OCI-M2 (cell line): ENCODE measurements around the gene IL15RA.
"Not testable (repeated sequence)": the region's sequence is repeated elsewhere in the genome, so short reads cannot be mapped to it uniquely, and the experiment has no call there.

Experiments
- DNase-seq: peaks from one replicate; lab custom pipeline; 2025; ENCODE audit not compliant: unreplicated experiment; lab: John Stamatoyannopoulos, UW

IL15RA gene

DNA sequence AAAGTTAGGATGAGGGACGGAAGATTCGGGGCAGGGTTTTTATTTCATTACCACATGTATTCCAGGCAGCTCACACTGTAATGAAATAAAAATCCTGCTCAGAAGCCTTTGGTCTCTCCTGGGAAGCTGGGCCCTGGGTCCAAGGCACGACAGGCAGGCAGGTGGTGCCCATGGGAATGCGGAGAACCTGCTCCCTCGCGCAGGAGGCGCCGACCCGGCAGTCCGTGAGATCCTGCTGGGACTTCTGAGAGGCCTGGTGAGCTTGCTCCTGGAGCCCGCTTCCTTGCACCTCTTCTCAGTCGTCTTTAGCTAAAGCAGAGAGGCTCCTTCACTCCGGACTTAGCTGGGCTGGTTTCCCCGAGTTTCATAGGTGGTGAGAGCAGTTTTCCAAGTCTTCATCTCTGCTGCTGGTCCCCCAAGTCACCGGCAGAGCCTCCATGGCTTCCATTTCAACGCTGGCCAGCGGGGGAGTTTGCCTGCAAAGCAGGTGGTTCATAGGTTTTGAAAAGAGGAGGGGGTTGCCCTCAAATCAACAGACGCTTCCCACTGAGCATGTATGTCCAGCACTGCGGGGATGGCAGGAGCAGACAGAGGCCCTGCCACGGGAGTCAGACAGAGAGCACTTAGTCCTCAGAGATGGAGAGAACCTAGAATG is 24.5 kb downstream of the IL15RA start:
- DNase-seq = no peak

DNA sequence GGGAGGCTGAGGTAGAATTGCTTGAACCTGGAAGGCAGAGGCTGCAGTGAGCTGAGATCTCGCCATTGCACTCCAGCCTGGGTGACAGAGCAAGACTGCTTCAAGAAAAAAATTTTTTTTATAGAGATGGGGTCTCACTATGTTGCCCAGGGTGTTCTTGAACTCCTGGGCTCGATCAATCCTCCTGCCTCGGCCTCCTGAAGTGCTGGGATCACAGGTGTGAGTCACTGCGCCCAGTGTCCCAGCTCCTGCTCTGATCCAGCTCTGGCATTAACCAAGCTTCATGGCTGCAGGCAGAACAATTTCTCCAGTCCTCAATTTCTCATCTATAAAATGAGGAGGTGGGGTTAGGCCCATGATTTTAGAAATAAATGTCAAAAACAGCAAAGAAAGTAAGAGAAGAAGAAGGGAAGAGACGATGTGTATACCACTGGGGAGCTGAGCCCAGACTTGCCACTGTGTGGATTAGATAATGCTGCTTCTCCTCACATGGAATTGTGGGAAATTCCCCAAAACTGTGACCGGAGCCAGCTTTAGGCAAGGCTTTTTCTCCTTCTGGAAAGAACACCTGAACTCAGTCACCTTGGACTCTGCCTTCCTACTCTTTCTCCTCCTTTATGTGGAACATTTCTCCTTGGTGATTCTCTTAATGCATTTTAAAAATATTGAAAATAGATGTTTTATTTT is 25.5 kb downstream of the IL15RA start:
- DNase-seq = no peak

DNA sequence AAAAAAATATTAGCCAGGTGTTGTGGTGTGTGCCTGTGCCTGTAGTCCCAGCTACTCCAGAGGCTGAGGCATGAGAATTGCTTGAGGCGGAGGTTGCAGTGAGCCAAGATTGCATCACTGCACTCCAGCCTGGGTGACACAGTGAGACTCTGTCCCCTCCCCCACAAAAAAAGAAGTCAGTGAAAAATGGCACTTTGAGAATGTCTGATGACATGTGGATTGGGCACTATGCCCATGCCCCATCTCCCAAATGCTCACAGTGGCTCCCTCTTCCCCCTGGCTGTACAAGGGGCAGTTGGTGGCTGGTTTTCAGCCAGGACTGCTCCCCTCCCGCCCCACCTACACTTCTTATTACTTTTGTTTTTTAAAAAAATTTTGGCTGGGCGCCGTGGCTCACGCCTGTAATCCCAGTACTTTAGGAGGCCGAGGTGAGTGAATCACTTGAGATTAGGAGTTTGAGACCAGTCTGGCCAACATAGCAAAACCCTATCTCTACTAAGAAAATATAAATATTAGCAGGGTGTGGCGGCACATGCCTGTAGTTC is 26.1 kb downstream of the IL15RA start:
- DNase-seq = no peak

DNA sequence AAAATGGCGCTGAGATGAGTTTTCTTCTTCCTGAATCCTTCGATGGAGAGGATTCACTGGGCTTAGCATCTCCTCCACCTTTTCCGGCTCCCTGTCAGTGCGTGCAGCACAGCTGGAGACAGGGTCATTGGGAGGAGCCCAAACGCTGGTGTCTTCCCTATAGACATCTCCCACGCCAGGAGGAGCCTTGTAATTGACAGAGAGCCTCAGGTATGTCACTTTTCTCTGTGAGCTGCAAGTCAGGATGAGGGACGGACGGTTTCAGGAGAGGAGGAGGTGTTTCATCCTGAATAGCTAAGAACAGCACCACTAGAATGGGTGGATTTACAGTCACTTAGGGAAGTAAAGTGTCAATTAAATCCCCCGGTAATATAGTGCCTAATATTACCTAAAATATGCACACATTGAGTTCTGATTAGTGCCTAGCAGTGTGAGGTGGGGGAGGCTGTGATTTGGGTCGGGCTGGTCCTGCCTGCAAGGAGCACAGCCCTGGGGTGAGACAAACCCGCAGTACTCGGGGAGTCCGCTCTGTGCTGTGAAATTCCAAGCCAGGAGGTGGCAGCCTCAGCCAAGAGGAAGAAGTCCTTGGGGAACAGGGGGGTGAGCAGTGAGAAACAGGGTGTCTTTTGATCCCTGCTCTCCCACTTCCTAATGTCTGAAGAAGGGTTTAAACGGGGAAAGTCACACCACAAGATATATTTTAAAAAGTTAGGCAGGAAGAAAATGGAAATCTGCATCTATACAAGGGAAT is 28.2 kb downstream of the IL15RA start:
- DNase-seq = no peak

DNA sequence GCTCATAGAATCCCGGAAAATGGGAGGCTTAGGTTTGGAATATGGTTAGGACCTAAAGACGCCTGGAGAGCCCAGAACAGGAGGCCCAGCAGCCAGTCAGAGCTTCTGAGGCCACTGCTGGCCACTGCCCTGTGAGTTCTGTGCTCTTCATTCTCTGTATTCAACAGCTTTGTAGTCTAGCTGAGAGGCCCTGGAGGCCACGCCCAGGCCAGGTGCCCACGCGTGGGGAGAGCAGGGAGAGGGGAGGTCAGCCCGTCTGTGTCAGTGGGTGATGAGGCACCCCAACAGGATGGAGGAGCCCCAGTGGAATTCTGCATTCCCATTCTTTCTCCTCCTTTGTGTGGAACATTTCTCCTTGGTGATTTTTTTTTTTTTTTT is 29.1 kb downstream of the IL15RA start:
- DNase-seq = no peak

DNA sequence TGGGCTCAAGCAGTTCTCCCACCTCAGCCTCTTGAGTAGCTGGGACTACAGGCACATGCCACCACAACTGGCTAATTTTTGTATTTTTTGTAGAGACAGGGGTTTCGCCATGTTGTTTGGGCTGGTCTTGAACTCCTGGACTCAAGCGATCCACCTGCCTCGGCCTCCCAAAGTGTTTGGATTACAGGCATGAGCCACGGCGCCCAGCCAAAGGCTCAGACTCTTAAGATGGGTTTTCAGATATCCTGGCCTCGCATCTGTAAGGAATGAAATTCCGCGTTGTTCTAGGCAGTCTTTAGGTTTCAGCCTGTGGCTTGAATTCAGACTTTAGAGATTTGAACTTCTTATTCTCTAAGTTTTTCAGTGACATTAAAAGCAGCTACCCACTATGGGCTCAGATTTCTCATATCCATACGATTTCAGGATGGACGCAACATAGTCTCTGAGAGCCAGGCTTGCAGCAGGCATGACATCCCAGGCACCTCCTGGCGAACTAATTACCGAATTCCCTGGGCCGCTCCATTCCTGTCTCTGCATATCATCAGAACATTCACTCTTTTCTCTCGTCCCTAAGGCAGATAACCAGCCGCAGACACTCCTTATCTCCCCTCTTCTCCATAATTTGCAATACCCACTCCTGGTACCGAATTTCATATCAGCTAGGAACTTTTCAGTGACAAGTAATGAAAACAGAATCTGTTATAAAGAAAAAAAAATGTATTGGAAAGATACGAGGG is 29.7 kb downstream of the IL15RA start:
- DNase-seq = no peak

DNA sequence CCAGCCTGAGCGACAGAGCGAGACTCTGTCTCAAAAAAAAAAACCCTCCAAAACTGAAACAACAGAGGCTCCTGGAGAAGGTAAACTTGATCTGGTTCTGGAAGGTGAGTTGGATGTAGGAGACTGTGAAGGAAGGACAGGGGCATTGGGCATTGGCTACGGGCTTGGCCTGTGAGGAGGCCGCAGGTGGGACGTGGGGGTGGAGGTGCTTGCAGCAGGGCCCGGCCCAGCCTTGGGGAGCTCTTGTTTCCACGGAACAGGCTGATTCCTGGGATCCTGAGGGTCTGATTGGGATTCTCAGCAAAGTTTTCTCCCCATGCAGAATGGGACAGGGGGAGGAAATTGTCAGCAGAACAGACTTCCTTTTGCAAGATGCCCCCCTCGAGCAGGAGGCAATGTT is 30.6 kb downstream of the IL15RA start:
- DNase-seq = no peak

DNA sequence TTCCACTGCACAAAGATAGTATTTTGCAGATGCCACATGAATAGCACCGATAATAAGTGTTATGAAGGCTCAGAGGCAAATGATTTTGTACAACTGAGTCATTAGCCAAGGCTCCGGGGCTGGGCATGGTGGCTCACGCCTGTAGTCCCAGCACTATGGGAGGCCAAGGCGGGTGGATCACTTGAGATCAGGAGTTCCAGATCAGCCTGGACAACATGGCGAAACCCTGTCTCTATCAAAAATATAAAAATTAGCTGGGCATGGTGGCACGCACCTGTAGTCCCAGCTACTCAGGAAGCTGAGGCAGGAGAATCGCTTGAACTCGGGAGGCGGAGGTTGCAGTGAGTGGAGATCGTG is 30.9 kb downstream of the IL15RA start:
- not testable (repeated sequence) for DNase-seq

DNA sequence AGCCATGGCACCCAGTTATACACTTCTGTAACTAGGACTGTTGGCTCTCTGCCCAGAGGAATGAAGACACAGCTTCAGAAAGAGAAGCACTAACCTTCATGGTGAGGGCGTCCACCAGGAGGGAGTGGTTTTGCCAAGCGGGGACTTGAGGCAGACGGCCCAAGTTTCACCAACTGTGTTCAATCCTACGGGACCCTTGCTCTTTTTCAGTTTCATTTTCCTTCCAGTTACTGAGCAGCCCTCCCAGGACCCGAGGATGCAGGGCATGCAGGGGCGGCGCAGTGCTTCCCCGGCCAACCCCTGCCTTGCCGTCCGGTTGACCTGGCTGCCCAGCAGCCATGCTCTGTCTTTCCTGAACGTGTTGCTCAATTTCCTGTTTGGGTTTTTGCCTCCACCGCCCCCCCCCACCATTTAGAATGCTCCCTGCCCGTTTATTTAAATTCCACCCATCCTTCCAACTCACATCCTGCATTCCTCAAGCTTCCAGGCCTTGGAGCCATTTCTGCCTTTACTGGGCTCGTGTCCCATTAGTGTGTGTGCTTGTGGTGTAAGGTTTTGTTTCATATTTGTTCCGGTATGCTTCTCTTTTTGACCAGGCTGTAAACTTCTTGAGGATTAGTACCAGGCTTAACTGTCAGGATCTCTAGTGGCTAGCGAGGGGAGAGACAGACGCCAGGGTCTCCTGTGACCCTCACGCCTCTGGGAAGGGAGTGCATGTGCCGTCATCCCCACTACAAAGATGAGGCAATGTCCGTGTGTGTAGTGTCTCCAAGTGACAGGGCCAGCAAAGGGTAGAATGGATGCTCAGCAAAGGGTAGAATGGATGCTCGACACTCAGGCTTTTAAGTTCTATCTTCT is 31.6 kb downstream of the IL15RA start:
- no peak for DNase-seq

DNA sequence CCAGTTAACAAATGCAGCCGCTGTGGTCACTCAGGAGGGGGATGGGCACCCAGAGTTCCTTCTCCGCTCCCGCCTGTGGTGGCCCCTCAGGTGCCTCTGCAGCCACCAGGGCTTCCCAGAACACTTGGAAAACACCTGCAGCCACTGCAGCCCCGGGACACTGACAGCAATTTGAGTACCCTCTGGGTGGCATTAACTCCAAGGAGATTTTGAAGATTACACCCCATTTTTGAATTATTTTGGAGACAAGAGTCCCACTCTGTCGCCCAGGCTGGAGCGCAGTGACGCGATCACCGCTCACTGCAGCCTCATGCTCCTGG is 32.2 kb downstream of the IL15RA start:
- DNase-seq = no peak

DNA sequence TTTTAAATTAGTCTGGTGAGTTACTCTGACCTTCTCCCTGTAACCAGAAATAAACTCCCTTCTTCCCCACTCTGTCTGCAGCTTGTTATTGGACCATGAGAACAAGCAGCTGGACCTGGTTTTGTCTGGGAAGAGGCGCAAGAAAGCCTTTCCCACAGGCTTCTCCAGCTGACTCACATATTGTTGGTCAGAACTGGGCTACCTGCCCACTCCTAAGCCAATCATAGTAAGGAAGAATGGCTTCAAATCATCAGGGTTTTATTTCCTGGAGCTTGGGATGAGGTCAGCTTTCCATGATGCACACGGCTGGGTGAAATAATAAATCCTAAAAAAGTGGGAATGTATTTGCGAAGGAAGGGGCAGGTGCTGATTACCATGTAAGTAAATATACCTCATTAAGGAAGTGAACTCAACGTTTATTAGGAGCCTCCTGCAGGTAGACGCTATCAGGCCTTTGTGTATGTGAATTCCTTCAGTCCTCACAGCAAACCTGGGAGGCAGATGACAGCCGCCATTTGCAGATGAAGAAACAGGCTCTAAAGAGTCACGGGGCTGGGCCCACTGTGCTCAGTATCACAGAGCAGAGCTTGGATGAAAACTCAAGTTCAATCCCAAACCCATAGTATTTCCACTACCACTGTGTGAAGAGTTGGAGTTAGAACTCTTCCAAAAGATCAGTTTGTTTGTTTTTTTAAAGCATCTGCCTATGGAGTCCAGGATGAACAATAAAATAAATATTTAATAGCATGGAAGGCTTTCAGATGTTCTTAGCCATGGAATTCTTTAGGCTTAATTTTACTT is 32.8 kb downstream of the IL15RA start:
- no peak for DNase-seq

DNA sequence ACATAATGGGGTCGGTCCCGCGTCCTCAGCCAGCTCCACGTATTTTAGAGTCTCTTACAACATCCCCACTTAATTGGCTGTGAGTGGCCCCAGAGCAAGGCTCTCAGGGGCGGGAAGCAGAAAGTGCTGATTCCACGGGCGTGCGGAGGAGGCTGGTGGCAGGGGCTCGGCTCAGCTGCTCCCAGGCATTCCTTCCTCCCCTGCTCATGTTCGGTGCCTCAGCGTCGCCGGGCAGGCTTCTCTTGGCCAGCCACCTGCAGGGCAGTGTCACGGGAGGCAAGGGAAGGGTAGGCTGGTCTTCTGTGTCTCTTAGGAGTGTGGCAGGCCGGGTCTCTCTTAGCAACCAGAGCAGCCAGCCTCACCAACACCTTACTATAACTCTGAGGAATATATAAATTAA is 33.8 kb downstream of the IL15RA start:
- no peak for DNase-seq

DNA sequence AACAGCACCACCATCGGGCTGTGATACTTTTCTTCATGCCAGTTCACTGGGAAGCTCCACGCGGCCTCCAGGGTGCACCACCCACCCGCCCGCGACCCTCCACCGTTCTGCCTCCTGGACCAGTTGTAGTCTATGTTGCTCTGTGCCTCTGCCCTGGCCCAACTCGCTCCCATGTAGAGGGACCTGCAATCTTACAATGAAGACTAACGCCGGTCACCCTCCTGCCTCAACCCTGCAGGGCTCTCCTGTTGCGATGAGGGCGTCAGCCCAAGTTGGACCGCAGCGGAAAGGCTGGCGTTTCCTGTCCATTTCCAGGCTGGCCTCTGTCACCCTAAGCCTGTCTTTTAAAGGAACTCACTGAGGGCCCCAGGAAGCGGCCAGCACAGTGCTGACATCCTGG is 34.9 kb downstream of the IL15RA start:
- no peak for DNase-seq

DNA sequence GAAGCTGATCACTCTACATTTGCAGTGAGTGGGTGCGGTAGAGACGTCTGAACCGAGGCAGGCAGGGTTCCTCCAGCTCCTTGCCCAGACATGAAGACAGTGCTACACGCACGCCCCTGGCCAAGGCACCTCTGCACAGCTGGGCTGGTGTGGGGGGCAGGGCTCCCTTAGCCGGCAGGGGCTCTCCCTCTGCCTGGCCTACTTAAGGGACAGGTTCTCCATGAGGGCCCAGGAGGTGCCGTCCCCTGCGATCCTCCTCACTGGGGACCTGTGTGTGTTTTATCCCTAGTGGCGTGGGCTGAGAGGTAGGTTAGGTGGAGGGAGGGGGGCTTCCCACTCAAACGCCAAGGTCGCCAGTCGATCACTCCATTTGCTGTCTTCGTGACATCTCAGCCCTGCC is 35.3 kb downstream of the IL15RA start:
- no peak for DNase-seq

DNA sequence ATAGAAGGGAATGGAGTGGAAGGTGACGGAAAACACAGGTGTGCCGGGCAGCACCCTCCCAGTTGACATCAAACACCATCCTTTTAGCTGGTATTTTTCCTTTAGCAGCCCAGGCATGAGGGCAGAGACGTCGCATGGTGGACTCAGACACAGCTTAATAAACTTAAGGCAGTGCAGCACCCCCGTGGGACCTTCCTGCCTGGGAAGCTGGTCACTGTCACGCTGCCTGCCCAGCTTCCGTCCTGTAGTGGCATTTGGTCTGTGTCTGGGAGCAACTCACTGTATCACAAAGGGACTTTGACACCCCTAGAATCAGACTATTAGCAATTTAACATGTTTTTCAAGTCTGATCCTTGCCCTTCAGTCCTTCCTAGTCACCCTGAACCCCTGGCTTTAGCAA is 35.8 kb downstream of the IL15RA start:
- DNase-seq = no peak

DNA sequence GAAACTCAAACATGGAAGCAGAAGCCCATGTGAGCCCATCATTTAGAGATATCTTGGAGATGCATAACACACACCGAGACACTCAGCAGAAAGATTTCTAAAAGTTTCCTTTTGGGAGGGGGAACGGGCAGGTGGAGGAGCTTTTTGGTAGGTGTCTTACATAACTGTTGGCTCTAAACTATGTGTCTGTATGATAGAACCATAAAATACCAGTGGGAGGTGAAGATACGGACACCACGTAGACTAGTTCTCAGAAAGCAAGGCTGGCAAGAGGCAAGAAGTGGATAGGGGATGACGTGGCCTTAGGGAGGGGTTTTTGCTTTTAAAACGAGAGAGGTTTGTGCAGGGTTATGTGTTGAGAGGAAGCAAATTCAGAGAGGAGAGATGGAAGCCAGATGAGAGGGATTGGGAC is 36.5 kb downstream of the IL15RA start:
- DNase-seq = no peak

DNA sequence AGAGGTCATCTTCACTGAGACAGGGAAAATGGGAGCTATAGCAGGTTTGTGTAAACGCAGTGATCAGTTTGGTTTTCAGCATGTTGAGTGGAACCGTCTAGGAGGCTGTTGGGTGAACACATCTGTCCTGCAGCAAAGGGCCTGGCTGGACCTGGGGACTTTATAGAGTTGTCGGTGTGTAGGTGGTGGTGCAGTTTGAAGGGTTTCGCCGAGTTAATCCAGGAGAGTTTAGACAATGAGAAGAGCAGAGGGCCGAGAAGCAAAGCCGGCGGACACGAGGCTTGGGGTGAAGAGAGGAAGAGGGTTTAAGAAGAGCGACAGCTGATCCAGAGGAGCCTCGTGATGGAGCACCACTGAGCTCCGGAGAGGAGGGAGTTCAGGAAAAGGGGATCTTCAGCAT is 39.1 kb downstream of the IL15RA start:
- DNase-seq = no peak

DNA sequence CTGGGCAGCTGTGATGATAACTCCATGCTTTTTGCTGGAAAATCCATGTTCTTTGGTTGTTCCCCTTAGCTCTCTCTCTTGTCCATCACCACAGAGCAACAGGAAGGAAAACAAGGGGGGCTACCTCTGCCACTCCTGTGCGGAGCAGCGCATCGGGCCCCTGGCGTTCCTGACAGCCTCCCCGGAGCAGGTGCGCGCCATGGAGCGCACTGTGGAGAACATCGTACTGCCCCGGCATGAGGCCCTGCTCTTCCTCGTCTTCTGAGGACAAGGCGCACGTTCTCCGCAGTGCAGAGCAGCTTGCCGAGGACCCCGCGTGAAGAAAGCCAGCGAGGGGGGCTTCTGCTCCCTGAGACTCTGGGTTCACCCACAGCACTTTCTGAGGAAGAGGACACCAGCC is 40.3 kb downstream of the IL15RA start:
- no peak for DNase-seq

DNA sequence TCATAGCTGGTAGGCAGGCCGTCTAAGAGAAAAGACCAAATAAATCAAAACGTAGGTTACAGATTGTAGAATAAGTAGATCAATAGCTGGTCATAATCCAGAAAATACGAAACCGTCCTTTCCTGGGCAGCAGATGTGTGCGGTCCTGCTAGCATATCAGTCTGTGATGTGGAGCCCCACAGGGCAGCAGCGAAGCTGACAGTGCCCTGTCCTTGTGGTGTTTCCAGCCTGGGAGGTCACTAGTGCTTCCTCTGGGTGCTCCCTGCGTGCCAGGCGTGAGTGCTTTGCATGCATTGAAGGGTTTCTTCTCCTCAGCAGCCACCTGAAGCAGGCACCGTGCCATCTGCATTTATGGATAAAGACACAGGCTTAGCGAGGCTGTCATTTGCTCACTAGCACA is 41.7 kb downstream of the IL15RA start:
- DNase-seq = no peak
